SU-DHL-6 (cell line): Measurements from ENCODE around the gene PCK1.

Experiments
- CTCF ChIP-seq: fragments of 200-600 bp; sonication (generic); IDR thresholded peaks from one replicate; pipeline ENCODE4 v1.5.1; 2017; ENCODE audit warnings: antibody characterized with exemption, mild to moderate bottlenecking, low read length, moderate library complexity; ENCODE audit not compliant: insufficient read depth, poor library complexity, severe bottlenecking
- EZH2phosphoT487 ChIP-seq: fragments of 200-600 bp; sonication (generic), shearing (Covaris generic); conservative IDR thresholded peaks from 2 replicates; pipeline ENCODE4 v1.6.1; 2018; ENCODE audit warnings: mild to moderate bottlenecking, antibody characterized with exemption, low read length, moderate library complexity, mixed read lengths

GRCh38 chr20:57561356-57562279 lies 708 bp downstream of the PCK1 start:
- no peak for TF ChIP-seq CTCF
- TF ChIP-seq EZH2phosphoT487: no peak
